NCI-H748 (cell line): Measurements from ENCODE around the gene ATP2C1.
A peak's percentile ranks its signal among the peaks of the same experiment; 100 is the strongest.

Source experiments
- DNase-seq: peaks from one replicate; lab custom pipeline; 2025; ENCODE audit not compliant: unreplicated experiment; lab: John Stamatoyannopoulos, UW

The ATP2C1 gene

DNA sequence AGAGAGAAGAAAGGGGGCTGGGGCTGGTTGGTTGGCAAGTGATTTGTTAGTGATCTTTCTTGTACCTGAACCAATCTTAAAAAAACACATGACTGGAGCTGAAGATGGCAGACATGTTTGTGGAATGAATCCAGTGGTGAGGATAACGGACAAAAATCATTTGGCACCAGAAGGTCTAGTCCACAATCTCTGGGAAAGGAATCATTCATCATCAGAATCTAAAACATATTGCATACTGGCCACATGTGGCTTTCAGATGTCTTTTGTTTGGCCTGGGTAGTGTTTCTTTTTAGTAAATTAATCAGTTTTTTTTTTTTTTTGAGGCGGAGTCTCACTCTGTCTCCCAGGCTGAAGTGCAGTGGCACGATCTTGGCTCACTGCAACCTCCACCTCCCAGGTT is 137.8 kb downstream of the ATP2C1 start:
- no peak for DNase-seq

DNA sequence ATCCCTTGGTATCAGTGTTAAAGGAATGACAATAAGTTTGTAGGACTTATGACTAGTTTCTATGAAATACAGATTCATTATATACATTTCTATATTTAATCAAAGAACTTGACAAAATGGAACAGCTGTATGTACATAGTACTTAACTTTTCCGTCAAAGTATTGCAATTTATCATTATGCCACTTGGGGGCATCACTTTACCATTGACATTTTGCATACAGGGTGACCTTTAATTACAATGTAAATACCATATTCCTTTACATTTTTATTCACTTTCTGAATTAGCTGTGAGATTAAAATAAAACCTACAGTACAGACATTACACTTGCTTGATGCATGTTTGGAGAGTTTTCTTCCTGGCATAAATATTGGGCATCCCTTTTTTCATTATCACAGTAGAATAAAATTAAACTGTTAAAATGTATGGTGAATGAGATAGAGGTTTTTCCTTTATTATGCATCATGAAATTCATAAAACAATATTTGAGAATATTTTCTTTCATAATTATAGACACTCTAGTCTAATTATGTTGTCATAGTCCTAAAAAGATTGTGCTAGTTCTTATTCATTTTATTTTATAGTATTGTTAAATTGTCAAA is 139.7 kb downstream of the ATP2C1 start:
- DNase-seq = peak; percentile 49

DNA sequence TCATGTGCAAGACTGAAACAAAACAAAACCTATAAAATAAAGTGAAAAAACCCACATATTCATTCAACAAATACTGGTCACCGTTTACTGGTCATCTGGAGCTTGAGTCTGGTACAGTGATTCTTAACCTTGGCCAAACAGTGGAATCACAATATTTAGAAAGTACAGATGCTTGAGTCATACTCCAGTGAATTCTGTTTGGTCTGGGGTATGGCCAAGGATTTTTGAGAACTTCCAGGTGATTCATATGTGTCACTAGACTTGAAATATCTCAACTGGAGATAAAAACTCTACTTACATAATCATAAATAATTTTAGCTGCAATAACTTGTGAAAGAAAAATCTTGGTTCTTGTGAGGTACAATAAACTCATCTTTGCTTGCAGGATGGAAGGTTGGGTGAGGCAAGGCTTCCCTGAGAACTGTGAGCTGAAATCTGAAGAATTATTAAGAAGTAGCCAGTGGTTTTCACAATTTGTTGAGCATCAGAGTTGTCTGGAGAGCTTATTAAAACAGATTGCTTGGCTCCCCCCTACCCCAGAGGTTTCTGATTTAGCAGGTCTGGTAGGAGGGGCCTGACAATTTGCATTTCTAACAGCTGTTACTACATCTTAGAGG is 142.4 kb downstream of the ATP2C1 start:
- DNase-seq = no peak

- DNase-seq = no peak
Measured at GRCh38 chr3:131036986-131037385, 143.1 kb downstream of the ATP2C1 start.

- no peak for DNase-seq
Measured at GRCh38 chr3:131038326-131038725, 144.4 kb downstream of the ATP2C1 start.

DNA sequence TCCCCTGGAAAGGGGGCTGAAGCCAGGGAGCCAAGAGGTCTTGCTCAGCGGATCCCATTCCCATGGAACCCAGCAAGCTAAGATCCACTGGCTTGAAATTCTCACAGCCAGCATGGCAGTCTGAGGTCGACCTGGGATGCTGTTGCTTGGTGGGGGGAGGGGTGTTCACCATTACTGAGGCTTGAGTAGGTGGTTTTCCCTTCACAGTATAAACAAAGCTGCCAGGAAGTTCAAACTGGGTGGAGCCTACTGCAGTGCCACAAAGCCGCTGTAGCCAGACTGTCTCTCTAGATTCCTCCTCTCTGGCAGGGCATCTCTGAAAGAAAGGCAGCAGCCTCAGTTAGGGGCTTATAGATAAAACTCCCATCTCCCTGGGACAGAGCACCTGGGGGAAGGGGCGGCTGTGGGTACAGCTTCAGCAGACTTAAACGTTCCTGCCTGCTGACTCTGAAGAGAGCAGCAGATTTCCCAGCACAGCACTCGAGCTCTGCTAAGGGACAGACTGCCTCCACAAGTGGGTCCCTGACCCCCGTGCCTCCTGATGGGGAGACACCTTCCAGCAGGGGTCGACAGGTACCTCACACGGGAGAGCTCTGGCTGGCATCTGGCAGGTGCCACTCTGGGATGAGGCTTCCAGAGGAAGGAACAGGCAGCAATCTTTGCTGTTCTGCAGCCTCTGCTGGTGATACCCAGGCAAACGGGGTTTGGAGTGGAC is 148.5 kb downstream of the ATP2C1 start:
- peak; percentile 1 for DNase-seq

- peak; percentile 8 for DNase-seq
Measured at GRCh38 chr3:131047582-131047981, 153.7 kb downstream of the ATP2C1 start.

DNA sequence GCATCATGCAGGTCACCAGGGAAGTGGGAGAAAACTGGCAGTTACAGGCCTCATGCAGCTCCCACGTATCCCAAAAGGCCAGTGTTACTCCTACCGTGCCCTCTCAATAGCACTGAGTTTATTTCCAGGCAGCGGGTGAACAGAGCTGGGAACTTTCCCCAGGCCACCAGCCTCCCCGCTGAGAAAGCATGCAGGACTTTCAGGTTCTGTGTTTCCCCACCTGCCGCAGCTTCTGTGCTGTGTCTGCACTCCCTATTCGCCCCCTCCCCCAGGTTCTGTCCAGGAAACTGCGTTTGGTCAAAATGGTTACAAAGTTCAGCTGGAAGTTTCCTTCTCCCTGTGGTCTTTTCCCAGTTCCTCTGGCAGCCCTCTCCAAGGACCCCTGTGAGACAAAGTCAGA is 154.1 kb downstream of the ATP2C1 start:
- no peak for DNase-seq

DNA sequence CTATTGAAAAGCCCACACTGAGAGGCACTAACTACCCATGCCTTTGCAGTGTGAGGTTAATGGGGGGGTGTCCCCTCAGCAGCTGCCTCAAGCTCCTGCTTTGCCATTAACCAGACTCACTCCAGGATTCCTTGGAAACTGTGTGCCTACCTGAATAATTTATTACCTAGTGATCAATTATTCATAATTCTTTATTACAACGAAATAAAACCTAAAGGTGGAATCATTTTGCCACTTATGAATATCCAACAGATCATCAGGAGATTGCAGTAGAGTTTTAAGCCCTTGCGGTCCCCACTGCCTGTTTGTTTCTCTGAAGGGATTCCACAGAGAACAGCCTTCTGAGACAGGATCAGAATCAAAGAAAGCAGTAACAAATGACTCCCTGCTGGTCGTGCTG is 156.1 kb downstream of the ATP2C1 start:
- no peak for DNase-seq

DNA sequence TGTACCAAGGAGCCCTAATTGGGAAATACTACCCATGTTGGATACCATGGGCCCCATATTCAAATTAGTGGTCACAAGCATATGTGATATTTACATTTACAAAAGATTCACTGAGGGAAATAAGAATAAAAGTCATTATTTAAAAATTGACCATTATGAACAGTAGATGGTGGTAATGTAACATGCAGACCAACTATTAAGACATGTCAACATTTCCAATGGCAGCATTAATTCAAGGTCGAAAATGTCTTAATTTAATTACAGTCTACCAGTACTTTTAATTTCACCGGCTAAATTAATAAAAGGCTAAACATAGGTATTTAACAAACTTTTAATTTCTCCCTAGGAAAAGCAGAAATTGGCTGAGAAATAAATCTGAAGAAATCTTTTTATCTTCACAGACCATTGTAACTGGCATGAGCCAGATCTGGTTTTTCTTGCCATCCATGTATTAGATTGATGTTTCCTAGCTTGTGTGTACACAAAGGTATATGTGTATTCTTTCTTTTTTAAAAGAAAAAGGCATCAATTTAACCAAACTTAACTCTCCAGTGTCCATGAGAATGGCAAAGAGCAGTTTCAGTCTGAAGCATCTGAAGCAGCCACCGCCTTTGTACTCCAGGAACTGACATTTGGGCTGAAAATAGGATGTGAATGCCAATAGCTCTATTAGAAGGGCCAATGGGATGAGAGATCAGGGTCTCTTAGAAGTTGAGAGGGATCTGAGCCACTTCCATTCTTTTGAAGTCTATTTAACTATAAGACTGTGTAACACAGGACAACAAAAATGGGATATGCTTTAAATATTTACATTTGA is 159.4 kb downstream of the ATP2C1 start:
- DNase-seq = peak; percentile 0
